Globus pallidus (tissue), 1 donor: Measurements from ENCODE around the gene CLEC7A.

Source experiments
- DNase-seq: peaks from one replicate; pipeline ENCODE4 v3.0.0-alpha.2; 2015; ENCODE audit warnings: low spot score

The CLEC7A gene

DNA sequence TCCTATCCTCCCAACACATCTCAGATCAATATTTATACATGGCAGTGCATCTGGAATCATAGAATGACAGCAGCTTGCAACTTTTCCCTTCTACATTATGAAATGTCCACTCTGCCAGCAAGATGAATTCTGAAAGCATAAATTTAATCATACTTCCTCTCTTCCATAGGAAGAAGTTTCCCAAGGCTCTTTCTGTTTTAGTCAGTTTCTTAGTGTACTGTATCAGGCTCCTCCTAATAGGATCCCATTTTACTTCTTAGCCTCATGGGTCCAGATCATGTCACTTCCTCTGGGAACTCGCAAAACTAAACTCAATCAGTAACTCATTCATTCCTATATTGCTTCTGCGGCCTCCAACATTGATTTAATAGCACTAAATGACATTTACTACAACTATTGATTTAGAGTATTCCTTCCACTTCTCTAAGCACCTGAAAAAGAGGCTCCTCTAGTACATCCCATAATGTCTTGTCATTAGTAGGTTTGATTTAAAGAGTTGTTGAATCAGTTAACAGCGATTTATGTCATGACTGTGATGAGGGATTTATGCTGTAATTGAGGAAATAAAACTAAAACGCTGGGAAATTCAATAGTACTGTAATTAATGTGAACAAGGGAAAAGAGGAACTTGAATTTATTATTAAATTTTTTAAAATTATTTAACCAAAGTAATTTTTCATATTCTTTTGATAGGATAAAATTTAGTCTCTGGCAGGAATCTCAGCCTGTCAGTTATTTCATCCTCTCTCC lies 35.2 kb downstream of the CLEC7A start:
- peak; percentile 14 for DNase-seq

DNA sequence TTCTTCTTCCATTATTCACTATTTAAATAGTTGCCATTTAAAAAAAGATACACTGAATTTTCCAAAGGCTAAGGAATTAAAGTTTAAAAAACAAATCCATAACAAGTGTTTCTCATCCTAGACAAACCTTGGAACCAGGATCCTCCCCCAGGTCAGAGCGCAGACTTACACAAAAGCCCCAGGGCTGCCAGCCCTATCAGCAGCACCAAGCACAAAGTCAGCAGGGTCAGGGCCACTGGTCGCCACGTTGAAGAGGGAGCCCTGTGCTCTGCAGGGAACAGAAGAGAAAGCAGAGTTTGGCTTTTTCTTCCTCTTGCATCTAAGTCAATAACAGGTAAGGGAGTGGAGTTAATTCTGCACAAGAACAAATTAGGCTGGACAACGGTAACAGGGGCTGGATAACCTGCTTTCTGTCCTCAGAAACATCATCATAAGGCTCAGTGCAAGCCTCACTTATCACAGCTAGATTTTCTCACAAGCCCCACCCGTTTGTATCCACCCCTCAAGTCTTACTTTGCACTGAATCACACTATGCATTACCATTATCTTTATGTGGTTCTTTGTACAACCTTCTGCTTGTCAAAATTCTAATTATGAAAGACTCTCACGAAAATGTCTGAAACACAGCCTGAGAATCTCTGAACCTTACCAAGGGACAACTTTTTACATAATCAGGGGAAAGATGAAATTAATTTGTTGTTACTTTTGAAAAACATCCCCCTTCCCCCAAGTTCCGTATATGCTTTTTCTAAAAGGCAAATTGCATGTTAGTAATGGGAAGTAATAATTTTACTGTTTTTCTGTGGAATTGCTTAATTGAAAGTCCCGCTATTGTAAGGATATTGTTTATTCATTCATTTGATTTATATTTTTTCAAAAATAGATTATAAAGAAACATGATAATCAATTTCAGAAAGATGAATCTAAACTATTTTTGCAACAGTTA lies 40.8 kb downstream of the CLEC7A start:
- DNase-seq, result no peak

DNA sequence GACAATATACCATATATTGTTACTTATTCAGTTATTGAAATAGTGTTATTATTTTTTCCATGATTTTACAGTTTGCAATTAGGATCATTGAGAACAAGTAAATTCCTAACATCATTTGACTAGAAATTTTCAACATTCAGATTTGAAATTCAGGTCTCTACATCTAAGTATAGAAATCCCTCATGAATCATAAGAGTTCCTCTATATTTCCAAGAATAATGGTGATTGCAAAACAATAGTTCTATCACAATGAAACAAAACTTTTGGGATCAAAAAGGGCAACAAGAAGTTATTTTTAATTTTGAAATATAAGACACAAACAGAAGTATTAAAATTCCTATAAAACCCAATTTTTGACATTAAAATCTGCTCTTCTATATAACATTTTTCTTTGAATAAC lies 42.0 kb downstream of the CLEC7A start:
- no peak for DNase-seq

DNA sequence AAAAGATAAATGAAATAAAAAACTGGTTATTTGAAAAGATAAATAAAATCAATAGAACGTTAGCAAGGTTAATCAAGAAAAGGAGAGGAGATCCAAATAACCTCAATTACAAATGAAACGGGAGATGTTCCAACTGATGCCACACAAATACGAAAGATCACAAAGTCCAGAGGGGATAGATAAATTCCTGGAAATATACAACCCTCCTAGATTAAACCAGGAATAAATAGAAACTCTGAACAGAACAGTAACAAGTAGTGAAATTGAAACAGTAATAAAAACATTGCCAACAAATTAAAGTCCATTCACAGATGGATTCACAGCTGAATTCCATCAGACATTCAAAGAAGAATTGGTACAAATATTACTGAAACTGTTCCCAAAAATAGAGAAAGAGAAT lies 43.6 kb downstream of the CLEC7A start:
- DNase-seq, result no peak

DNA sequence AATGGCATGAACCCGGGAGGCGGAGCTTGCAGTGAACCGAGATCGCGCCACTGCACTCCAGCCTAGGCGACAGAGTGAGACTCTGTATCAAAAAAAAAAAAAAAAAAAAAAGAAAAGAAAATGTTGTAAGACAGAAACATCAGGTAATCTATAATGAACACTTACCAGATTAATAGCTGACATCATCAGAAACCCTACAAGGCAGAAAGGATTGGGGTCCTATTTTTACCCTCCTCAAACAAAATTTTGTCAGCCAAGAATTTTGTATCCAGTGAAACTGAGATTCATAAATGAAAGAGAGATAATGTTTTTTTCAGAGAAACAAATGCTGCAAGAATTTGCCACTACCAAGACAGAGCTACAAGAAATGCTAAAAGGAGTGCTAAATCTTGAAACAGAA lies 45.3 kb downstream of the CLEC7A start:
- no peak for DNase-seq

DNA sequence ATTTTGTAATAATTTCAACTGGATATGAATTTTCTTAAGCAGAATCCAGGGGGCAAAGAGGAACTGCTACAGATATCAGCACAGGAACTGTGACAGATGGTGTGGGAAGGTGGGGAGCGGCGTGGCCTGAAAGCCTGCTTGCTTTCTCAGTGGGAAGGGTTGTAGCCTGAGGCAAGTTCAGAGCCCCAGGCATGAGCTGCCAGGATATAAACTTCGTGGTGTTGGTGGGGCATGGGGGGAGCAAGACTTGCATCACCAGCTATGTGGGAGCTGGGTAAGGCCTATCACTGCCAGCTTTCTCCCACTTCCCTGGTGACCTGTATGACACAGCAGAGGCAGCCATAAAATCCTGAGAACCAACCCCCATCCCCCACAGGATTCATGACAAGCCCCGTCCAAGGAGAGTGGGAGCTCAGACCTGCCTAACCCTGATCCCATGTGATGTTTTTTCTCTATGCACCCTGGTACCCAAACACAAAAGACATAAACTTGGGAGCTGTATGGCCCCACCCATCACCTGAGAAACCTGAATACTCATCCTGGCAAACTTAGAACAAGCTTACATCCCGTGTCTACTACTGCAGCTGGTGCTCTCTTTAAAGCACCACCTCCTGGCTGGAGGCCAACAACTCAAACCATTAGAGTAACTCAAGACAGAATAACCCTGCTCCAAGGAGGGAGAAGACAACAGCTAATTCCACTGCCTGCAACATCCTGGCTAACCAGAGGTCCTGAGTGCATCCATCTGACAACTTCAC lies 47.7 kb downstream of the CLEC7A start:
- no peak for DNase-seq

DNA sequence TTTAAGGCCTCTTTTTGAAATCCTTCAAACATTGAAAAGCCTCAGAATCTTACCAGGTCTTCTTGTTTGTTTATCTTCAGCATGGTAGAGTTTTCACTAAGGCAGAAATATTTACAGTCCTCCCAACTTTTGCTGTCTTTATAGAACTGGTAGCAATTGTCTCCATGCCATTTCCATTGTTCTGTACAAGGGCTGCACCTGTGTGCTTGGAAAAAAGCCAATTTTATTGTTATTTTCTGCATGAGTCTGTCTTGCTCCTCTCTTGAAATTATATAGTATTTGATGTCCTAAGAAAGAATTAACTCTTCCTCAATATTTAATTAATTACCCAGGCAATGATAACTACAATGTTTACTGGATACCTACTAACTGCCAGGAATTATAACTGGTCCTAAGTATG lies 54.5 kb downstream of the CLEC7A start:
- DNase-seq, result no peak

DNA sequence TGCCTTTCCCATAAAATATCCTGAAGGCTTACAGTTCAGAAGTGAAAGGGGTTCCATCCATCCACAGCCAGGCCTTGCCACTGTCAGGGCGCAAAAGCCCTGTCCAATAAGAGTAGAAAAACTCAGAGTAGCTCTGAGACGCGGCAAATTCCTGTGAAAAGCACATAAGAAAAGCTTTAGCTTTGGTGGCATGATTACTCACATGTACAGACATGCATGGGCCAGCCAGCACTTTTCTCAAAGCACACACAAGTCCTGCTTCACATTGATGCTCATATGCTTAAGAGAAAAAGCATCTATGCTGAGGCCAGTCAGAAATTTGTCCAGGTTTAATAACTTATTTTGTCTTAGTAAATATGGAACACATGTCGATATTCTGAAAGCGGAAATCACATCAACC lies 56.7 kb downstream of the CLEC7A start:
- no peak for DNase-seq

DNA sequence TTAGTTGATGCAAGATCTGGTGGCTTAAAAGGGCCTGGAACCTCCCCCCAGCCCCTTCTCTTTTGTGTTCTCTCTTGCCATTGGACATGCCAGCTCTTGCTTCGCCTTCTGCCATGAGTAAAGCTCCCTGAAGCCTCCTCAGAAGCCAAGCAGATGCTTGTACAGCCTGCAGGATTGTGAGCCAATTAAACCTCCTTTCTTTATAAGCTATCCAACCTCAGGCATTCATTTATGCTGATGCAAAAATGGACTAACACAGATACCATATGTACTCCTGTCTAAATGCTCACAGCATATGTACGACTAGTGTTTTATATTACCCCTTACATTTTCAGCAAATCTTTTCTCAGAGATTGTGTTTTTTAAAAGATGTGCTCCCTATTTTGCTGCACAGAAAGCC lies 57.9 kb downstream of the CLEC7A start:
- DNase-seq, result no peak

DNA sequence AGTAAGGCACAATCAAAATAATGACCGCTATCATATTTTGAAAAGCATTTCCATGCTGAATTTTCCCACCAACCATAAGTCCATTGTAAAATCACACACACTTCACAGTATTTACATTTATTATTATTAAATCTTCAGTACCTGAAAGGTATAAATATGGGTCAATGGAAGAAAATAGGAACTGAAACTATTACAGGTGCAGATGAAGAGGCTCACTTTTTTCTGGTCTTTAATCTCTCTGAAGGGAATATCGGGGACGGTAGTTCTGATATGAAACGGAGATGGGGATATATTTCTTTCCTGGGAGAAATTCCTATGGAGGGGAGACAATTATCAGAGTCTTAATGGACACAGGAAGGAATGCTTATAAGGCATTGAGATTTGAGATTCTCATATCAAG lies 59.6 kb downstream of the CLEC7A start:
- no peak for DNase-seq

DNA sequence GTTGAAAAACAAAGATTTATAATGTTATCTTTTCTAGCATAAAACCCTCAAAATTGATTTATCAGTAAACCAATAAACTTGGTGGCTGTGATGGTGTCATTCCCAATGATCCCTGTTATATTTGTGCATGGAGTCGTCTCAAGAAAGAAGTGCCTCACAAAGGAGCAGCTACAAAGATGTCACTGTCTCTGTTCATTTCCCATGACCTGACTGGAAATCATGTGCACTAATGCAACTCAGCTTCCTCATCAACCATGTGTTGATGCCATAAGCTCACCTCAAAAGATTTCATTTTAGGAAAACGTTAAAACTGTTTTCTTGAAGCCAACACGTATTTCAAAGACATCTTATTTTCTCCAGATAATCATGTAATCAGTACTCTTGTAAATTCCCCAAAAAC lies 60.0 kb downstream of the CLEC7A start:
- no peak for DNase-seq

DNA sequence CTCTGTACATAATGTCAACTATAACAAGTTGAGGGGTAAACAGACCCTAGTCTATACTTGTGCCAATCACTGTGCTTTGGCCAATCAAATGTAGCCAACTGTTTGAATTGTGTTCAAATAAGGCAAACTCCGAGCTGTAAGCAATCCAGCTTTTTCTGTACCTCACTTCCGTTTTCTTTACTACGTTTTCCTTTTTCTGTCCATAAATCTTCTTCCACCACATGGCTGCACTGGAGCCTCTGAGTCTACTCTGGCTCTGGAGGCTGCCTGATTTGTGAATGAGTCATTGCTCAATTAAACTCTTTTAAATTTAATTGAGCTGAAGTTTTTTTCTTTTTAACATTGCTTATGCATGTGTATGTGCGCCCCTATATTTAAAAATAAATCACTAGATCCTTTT lies 60.9 kb downstream of the CLEC7A start:
- peak; percentile 34 for DNase-seq

DNA sequence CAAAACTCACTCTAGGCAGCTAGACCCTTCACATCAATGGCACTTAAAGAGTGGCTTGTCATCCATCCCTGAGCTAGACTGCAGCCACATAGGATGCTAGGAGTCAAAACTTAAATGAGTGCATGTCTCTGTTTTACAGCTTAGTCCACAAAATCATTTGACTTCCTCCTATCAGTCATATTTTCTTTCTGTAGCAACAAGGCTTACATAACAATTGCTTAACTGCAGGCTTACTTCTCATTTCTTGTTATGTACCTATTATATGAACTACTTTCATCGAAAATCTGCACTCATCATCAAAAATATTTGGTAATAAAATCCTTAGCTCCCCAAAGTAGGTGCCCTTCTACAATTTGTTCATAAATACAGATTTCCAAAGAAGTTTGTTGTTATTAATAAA lies 61.4 kb downstream of the CLEC7A start:
- no peak for DNase-seq

DNA sequence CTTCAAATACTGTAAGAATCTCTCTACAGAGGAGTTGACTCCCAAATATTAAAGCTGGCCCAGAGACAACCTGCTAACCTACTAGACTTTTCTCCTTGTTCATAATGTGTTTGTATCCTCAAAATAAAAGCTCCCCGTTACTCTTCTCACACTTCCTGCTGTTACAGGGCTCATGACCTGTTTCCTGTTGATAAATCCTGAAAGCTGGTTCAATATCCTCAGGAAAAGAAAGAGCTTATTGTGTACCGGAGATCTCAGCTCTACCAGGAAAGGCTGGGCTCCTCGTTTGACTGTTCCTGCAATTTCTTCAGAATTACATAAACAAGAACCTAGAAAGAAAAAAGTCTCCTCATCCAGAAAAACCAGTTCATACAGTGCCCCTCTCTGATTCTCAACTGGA lies 62.1 kb downstream of the CLEC7A start:
- DNase-seq, result no peak

DNA sequence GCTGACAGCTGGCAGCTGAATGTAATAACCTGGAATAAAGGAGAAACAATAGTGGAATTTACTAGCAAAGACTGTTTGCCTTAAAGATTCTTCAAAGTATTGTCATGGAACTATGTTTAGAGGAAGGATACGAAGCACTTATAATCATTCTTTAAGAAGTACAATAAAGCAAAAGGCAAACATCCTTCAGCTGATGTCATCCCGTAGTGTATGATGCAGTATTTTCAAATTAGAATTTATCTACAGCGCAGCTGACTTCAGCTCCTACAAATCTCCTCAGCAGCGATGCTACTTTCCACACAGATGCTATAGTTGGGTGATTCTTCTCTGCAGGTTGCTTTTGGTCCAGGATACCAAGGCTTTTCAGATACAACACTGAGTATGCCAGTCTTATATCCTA lies 62.7 kb downstream of the CLEC7A start:
- no peak for DNase-seq
